ENCODE results near the gene C5orf47. TPM values are rescaled to one million over a fixed set of nuclear protein-coding genes. Genes with fewer than 3 reads are reported as not detected.

Gene C5orf47
- total and polyA plus RNA-seq, 10 of the 15 experiments (the other 5 are each of a cell fraction or from before 2014, with no cell fraction given): 0.04 TPM; not detected in 9

DNA sequence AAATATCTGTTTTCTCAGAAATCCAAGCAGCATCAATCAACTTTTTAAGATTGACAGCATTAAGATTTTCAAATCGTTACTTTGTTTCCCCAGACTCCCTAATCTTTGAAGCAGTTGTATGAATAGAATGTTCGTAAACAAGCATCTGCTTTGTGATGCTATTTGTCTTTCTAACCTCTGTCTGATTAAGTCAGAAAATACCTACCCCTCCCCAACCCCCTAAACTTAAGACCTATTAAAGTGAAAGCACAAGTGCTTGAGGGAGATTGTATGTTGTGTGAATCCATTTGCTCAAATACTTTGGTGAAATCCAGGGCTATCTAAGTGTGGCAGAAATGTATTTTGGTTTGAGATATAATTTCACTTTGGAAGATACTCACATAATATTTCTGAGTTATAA, 47.9 kb upstream of the C5orf47 start:
- no peaks in the 10 kb centered on the region for H3K4me1 ChIP-seq (ENCODE audit: control insufficient read depth, insufficient read depth, low read length)
- ChIA-PET RAD21 (ENCODE audit: unreplicated experiment) (interaction anchor here (1.2 to 1.9 kb wide), 3 partner anchors 16 to 325 kb away, joined by 4 to 7 read pairs (median 4); partner anchors contain the start of gene BOD1), CTCF (interaction anchor here (1.3 to 1.9 kb wide), 3 partner anchors 9 to 32 kb away, joined by 3 to 11 read pairs (median 4); no protein-coding TSS in a partner anchor), SMC1A (ENCODE audit: uncharacterized antibody, unreplicated experiment) (interaction anchor here (1.4 to 2.2 kb wide), 3 partner anchors 9 to 326 kb away, joined by 3 to 6 read pairs (median 5); no protein-coding TSS in a partner anchor), POLR2A (no interaction called here)
- no peak overlapping the region for H3K4me3 ChIP-seq
- no peak overlapping the region for H2AFZ ChIP-seq (ENCODE audit: control insufficient read depth, low read depth, low read length)
- no peak for ATAC-seq
- TF ChIP-seq CHD2 (IDR thresholded peaks at IDR 0.05; ENCODE audit: borderline replicate concordance, low read depth, low read length) (no peak), TCF3 (IDR thresholded peaks at IDR 0.05; ENCODE audit: borderline replicate concordance, insufficient read depth, low read depth, low read length) (no peak), ELK1 (IDR thresholded peaks at IDR 0.05; ENCODE audit: low read depth, low read length) (no peak), POU2F2 (IDR thresholded peaks at IDR 0.05; ENCODE audit: borderline replicate concordance, low read depth, low read length) (no peak), SMARCA5 (IDR thresholded peaks at IDR 0.05) (no peak), CHD1 (IDR thresholded peaks at IDR 0.05; ENCODE audit: low read depth, low read length) (no peak), NFYB (IDR thresholded peaks at IDR 0.05; ENCODE audit: insufficient read depth, low read depth, low read length) (no peak), SREBF2 (IDR thresholded peaks at IDR 0.05; ENCODE audit: low read length) (no peak)
- in situ Hi-C loops (cut with MboI) (no loop called here), intact Hi-C loops (cut with micrococcal nuclease; ENCODE audit: unreplicated experiment) (no loop called here)
- H3K9me3 ChIP-seq (replicated peaks; ENCODE audit: control insufficient read depth, insufficient read depth, low read length): no peaks in the 10 kb centered on the region
- no peaks in the 10 kb centered on the region for H4K20me1 ChIP-seq (ENCODE audit: control insufficient read depth, insufficient read depth)
- no peak overlapping the region for H3K9ac ChIP-seq (ENCODE audit: control insufficient read depth, insufficient read depth, low read length)
- no peak for DNase-seq (ENCODE audit: low read depth, low spot score)
- H3K36me3 ChIP-seq (ENCODE audit: control insufficient read depth in 2 of 2, insufficient read depth in 2 of 2, low read length in 1 of 2): peaks cover 2 to 8% of the 10 kb centered on the region in 2 experiments
- H3K27me3 ChIP-seq (replicated peaks in 1 of 2; ENCODE audit: control insufficient read depth in 2 of 2, insufficient read depth in 2 of 2, low read length in 1 of 2): no peaks in the 10 kb centered on the region
- no peaks in the 10 kb centered on the region; the same call in 1 of the 2 replicates for H3K79me2 ChIP-seq (ENCODE audit: control insufficient read depth, insufficient read depth, low read length)
- no TSS peak for BruUV-seq (replicated peaks)
- no peak overlapping the region for H3K4me2 ChIP-seq (ENCODE audit: control insufficient read depth, insufficient read depth)
- 100% methylated on average over 2 of the region's 2 CpGs for WGBS (ENCODE audit: insufficient coverage, insufficient replicate concordance, low lambda C conversion rate, missing lambda C conversion rate)
- H3K27ac ChIP-seq (ENCODE audit: control insufficient read depth, insufficient read depth): no peak overlapping the region
- no peak for FAIRE-seq

Data from GM12878 (cell line).